H1 (cell line): ENCODE measurements around the gene GTPBP10. TPM values are rescaled to one million over a fixed set of nuclear protein-coding genes. Genes with fewer than 3 reads are reported as not detected.

Experiments
- CTCF ChIA-PET: fragments of 300-600 bp; sonication (Branson Sonifier 250); formaldehyde crosslinking; loops from one replicate; lab custom pipeline; 2021; ENCODE audit not compliant: partially characterized antibody; lab: Charles Lee
- POLR2A ChIA-PET: fragments of 300-600 bp; sonication (Branson Sonifier 250); formaldehyde crosslinking; loops from one replicate; lab custom pipeline; 2021; ENCODE audit warnings: inconsistent platforms; ENCODE audit not compliant: partially characterized antibody; lab: Charles Lee
- DNase-seq, 2 experiments: peaks; one replicate each; pipeline versions ENCODE4 v3.0.0 to v3.0.0-alpha.2; 2010 to 2022; ENCODE audit warnings: low spot score in 2 of 2, low read depth in 1 of 2, mixed read lengths in 1 of 2
- FAIRE-seq: peaks from 2 replicates; lab custom pipeline; 2011; peaks lifted over from hg19 to GRCh38; lab: Jason Lieb, UNC
- H2AFZ ChIP-seq: 2 replicates; pipeline ENCODE4 v1.8.1; 2012; ENCODE audit warnings: low read length, inconsistent platforms
- H2AK5ac ChIP-seq: 2 replicates; pipeline ENCODE4 v1.6.1; 2013; ENCODE audit warnings: low read depth, low read length
- H2BK120ac ChIP-seq: replicated peaks from 2 replicates; pipeline ENCODE3; 2013; ENCODE audit warnings: low read depth, low read length, inconsistent platforms
- H2BK12ac ChIP-seq: 2 replicates; pipeline ENCODE4 v1.6.1; 2013; ENCODE audit warnings: low read depth, low read length
- H2BK15ac ChIP-seq: 2 replicates; pipeline ENCODE4 v1.6.1; 2013; ENCODE audit warnings: low read length
- H2BK20ac ChIP-seq: 2 replicates; pipeline ENCODE4 v1.6.1; 2013; ENCODE audit warnings: low read length
- H2BK5ac ChIP-seq: 2 replicates; pipeline ENCODE4 v1.6.1; 2013; ENCODE audit warnings: low read depth, low read length
- H3K14ac ChIP-seq: 2 replicates; pipeline ENCODE4 v1.6.1; 2013; ENCODE audit warnings: inconsistent platforms; ENCODE audit not compliant: insufficient read length
- H3K18ac ChIP-seq: 2 replicates; pipeline ENCODE4 v1.6.1; 2013; ENCODE audit warnings: low read length; ENCODE audit errors: extremely low read depth
- H3K23ac ChIP-seq: 2 replicates; pipeline ENCODE4 v1.6.1; 2013; ENCODE audit warnings: inconsistent platforms; ENCODE audit not compliant: insufficient read length
- H3K23me2 ChIP-seq: 2 replicates; pipeline ENCODE4 v1.6.1; 2013; ENCODE audit warnings: low read depth, low read length
- H3K27ac ChIP-seq: 2 replicates; pipeline ENCODE4 v1.6.1; 2011; ENCODE audit warnings: low read depth, low read length, inconsistent platforms
- H3K27me3 ChIP-seq, 4 experiments: replicated peaks in 1 of 4; 1 replicate in 1 of 4; 2 replicates in 3 of 4; pipeline versions ENCODE4 v1.6.1 to v1.8.1; 2011 to 2013; ENCODE audit warnings: low read length in 3 of 4, mild to moderate bottlenecking in 3 of 4, inconsistent platforms in 2 of 4, mixed read lengths in 2 of 4, moderate library complexity in 1 of 4; ENCODE audit not compliant: control insufficient read depth in 3 of 4, insufficient read depth in 3 of 4; ENCODE audit errors: extremely low read depth in 1 of 4
- H3K36me3 ChIP-seq, 4 experiments: 2 replicates each; pipeline versions ENCODE4 v1.6.1 to v1.8.1; 2011 to 2013; ENCODE audit warnings: mild to moderate bottlenecking in 4 of 4, low read length in 3 of 4, moderate library complexity in 2 of 4, control low read depth in 1 of 4, inconsistent platforms in 1 of 4; ENCODE audit not compliant: insufficient read depth in 4 of 4, control insufficient read depth in 2 of 4
- H3K4ac ChIP-seq: replicated peaks from 2 replicates; pipeline ENCODE3; 2013; ENCODE audit warnings: low read length, low read depth, mixed read lengths, inconsistent platforms; ENCODE audit not compliant: insufficient read length
- H3K4me1 ChIP-seq, 4 experiments: replicated peaks in 1 of 4; 1 replicate in 1 of 4; 2 replicates in 3 of 4; pipeline versions ENCODE4 v1.6.1 to v1.8.1; 2011 to 2013; ENCODE audit warnings: low read length in 3 of 4, inconsistent platforms in 2 of 4, mixed read lengths in 1 of 4; ENCODE audit not compliant: insufficient read depth in 4 of 4, control insufficient read depth in 3 of 4
- H3K4me2 ChIP-seq, 2 experiments: 2 replicates each; pipeline versions ENCODE4 v1.6.1 to v1.8.1; 2011 to 2013; ENCODE audit warnings: low read depth in 2 of 2, low read length in 2 of 2, control low read depth in 1 of 2, inconsistent platforms in 1 of 2, mild to moderate bottlenecking in 1 of 2; ENCODE audit not compliant: insufficient read depth in 1 of 2
- H3K4me3 ChIP-seq, 4 experiments: fragments of 200-600, 300-600 bp in 1 of 4; sonication (generic), shearing (Covaris generic), sonication (Bioruptor Twin) in 1 of 4; 2 replicates each; pipeline versions ENCODE4 v1.5.1 to v1.8.1; 2011 to 2016; ENCODE audit warnings: low read length in 4 of 4, low read depth in 3 of 4, control low read depth in 2 of 4, inconsistent platforms in 2 of 4, mild to moderate bottlenecking in 2 of 4, mixed read lengths in 1 of 4, moderate library complexity in 1 of 4; ENCODE audit not compliant: insufficient read depth in 2 of 4; ENCODE audit errors: extremely low read depth in 1 of 4
- H3K56ac ChIP-seq: replicated peaks from 2 replicates; pipeline ENCODE3; 2013; ENCODE audit warnings: low read depth, mild to moderate bottlenecking, mixed read lengths, low read length, inconsistent platforms; ENCODE audit not compliant: insufficient read length
- H3K79me1 ChIP-seq: 2 replicates; pipeline ENCODE4 v1.6.1; 2013; ENCODE audit warnings: low read depth, low read length, control low read depth
- H3K79me2 ChIP-seq, 2 experiments: 2 replicates each; pipeline versions ENCODE4 v1.6.1 to v1.8.1; 2012 to 2013; ENCODE audit warnings: low read length in 2 of 2, mild to moderate bottlenecking in 2 of 2, inconsistent platforms in 1 of 2; ENCODE audit not compliant: insufficient read depth in 2 of 2, control insufficient read depth in 1 of 2
- H3K9ac ChIP-seq, 4 experiments: replicated peaks in 1 of 4; 1 replicate in 1 of 4; 2 replicates in 3 of 4; pipeline versions ENCODE4 v1.6.1 to v1.8.1; 2011 to 2013; ENCODE audit warnings: low read depth in 3 of 4, low read length in 3 of 4, control low read depth in 2 of 4, mild to moderate bottlenecking in 2 of 4, moderate library complexity in 2 of 4, inconsistent platforms in 1 of 4; ENCODE audit errors: extremely low read depth in 1 of 4
- H3K9me3 ChIP-seq, 2 experiments: 2 replicates each; pipeline versions ENCODE4 v1.6.1 to v1.8.1; 2012 to 2013; ENCODE audit warnings: mild to moderate bottlenecking in 2 of 2, moderate library complexity in 2 of 2, control low read depth in 1 of 2, inconsistent platforms in 1 of 2, low read depth in 1 of 2, low read length in 1 of 2, mixed read lengths in 1 of 2; ENCODE audit not compliant: insufficient read depth in 2 of 2
- H4K20me1 ChIP-seq, 2 experiments: replicated peaks in 1 of 2; 2 replicates each; pipeline versions ENCODE3 to v1.8.1; 2011 to 2013; ENCODE audit warnings: inconsistent platforms in 2 of 2, low read length in 2 of 2, mild to moderate bottlenecking in 1 of 2; ENCODE audit not compliant: insufficient read depth in 2 of 2, control insufficient read depth in 1 of 2
- H4K5ac ChIP-seq: 2 replicates; pipeline ENCODE4 v1.6.1; 2013; ENCODE audit warnings: low read length, low read depth, mixed read lengths, inconsistent platforms; ENCODE audit not compliant: insufficient read length
- H4K8ac ChIP-seq: 2 replicates; pipeline ENCODE4 v1.8.0; 2013; ENCODE audit warnings: mild to moderate bottlenecking, moderate library complexity, low read length, inconsistent platforms; ENCODE audit not compliant: insufficient read depth; ENCODE audit errors: extremely low read depth
- H4K91ac ChIP-seq: replicated peaks from 2 replicates; pipeline ENCODE3; 2013; ENCODE audit warnings: low read length, mixed read lengths, inconsistent platforms; ENCODE audit not compliant: insufficient read length
- WGBS, 2 experiments: shearing (Covaris generic) in 1 of 2; methylation state at CpG; one replicate each; pipeline versions ENCODE4 v1.1.6 to v1.1.7; 2013 to 2015; ENCODE audit warnings: low lambda C conversion rate in 2 of 2, mixed read lengths in 2 of 2, inconsistent platforms in 1 of 2, low coverage in 1 of 2, missing lambda C conversion rate in 1 of 2; ENCODE audit not compliant: insufficient replicate concordance in 2 of 2, insufficient coverage in 1 of 2, insufficient read length in 1 of 2; ENCODE audit errors: extremely low coverage in 1 of 2, missing lambda C conversion rate in 1 of 2; 5-methylcytosine and 5-hydroxymethylcytosine counted together
- polyA plus RNA-seq, 7 experiments: library from polyadenylated mRNA; depleted of rRNA in 3 of 7; stranded (reverse) in 5 of 7; unstranded in 2 of 7; fragments of >200 nt in 5 of 7; fragments of 200-250 nt in 2 of 7; gene quantifications; 1 replicate in 5 of 7; 2 replicates in 1 of 7; 4 replicates in 1 of 7; pipeline versions ENCODE4 v1.2.1 to v1.2.3, GENCODE V29; 2011 to 2013; ENCODE audit warnings: missing spikeins in 2 of 7, mixed read lengths in 2 of 7
- total RNA-seq: library from RNA; stranded (reverse); fragmentation: NEBNext Ultra II Directional; extraction: Animal tissue kit (Norgen Biotek cat#: 25700); gene quantifications from 2 replicates; pipeline ENCODE4 v1.2.1, GENCODE V29; 2021

GTPBP10 gene
- total and polyA plus RNA-seq, 2 of the 8 experiments (the other 6 are each of a cell fraction or from before 2014, with no cell fraction given): 4.4 to 21.2 TPM

DNA sequence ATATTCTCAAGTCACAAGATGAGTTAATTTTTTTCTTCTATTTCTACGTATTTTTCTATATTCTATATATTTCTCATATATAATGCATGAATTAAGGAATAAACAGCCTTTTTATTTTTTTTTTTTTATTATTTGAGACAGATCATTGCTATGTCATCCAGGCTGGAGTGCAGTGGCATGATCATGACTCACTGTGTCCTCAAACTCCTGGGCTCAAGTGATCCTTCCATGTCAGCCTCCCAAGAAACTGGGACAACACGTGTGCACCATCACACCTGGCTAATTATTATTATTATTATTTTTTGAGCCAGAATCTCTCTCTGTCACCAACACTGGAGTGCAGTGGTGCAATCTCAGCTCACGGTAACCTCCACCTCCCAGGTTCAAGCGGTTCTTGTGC, 58.3 kb downstream of the GTPBP10 start:
- H3K23ac ChIP-seq: no peak overlapping the region
- DNase-seq (no peak), FAIRE-seq (no peak)
- no peak overlapping the region for H2BK12ac ChIP-seq
- peak overlapping the region in 1 of 4 experiments; percentile 84; a peak in 2 of 8 replicates for H3K4me3 ChIP-seq
- no peaks in the 10 kb centered on the region for H4K20me1 ChIP-seq
- CTCF ChIA-PET: interaction anchor here (0.6 to 0.8 kb wide), 2 partner anchors 59 to 1749 kb away, joined by 3 read pairs; no protein-coding TSS in a partner anchor
- no peaks in the 10 kb centered on the region for H3K4me1 ChIP-seq
- H3K9ac ChIP-seq: no peak overlapping the region
- no peak overlapping the region; the same call in 1 of the 2 replicates for H2AK5ac ChIP-seq
- no peak overlapping the region for H2BK15ac ChIP-seq
- H3K27me3 ChIP-seq: no peaks in the 10 kb centered on the region; a peak in 1 of 7 replicates
- no peak overlapping the region for H2BK5ac ChIP-seq
- H3K23me2 ChIP-seq: peaks cover 4% of the 10 kb centered on the region; the same call in 1 of the 2 replicates
- no peak overlapping the region for H3K18ac ChIP-seq
- peaks cover 0 to 17% of the 10 kb centered on the region in 2 experiments; a peak in 2 of 4 replicates for H3K79me2 ChIP-seq
- WGBS, 2 experiments: 96% methylated on average over 4 of the region's 4 CpGs; no CpG with 5 or more reads in 1 of the 2 experiments
- no peaks in the 10 kb centered on the region for H3K9me3 ChIP-seq
- H2AFZ ChIP-seq: no peak overlapping the region
- H3K4ac ChIP-seq: no peak overlapping the region
- H4K5ac ChIP-seq: no peak overlapping the region
- no peak overlapping the region for H4K91ac ChIP-seq
- no peak overlapping the region for H4K8ac ChIP-seq
- no peak overlapping the region for H3K14ac ChIP-seq
- POLR2A ChIA-PET: no interaction called here
- H3K36me3 ChIP-seq: peaks cover 3 to 26% (median 20%) of the 10 kb centered on the region in 4 experiments; a peak in 7 of 8 replicates
- H3K79me1 ChIP-seq: 0 out of 2 replicates have a peak, but pooled peaks cover 1% of the 10 kb centered on the region
- H3K56ac ChIP-seq: no peak overlapping the region
- H2BK20ac ChIP-seq: no peak overlapping the region
- no peak overlapping the region for H2BK120ac ChIP-seq
- no peak overlapping the region for H3K27ac ChIP-seq
- H3K4me2 ChIP-seq: peak overlapping the region; percentile 62 to 72; a peak in 3 of 4 replicates
